K562 (cell line): Measurements from ENCODE around the gene AIDA. TPM values are rescaled to one million over a fixed set of nuclear protein-coding genes. Genes with fewer than 3 reads are reported as not detected.

ENCODE experiments used
- ATAC-seq: fragments of 200-7000 bp; cut with Tn5 transposase; 3 replicates; pipeline ENCODE4 v1.9.1; 2020; ENCODE audit warnings: moderate library complexity
- BruUV-seq: library from RNA; stranded (reverse); fragments of 400-500 nt; replicated peaks from 2 replicates; lab custom pipeline; 2021; lab: Mats Ljungman, UMichigan
- CTCF ChIA-PET: fragments of 300-600 bp; formaldehyde crosslinking; extraction: SDS; loops from one replicate; lab custom pipeline; 2021; ENCODE audit warnings: low intra/inter-chr PET ratio; lab: Yijun Ruan, JAX
- POLR2A ChIA-PET: fragments of 300-600, 350-650 bp; sonication (Branson Sonifier 250); formaldehyde crosslinking; extraction: SDS; loops from one replicate; lab custom pipeline; 2021; ENCODE audit warnings: antibody characterized with exemption, inconsistent platforms; lab: Yijun Ruan, JAX
- DNase-seq, 4 experiments: peaks; one replicate each; pipeline versions ENCODE4 v3.0.0 to v3.0.0-alpha.2; 2011 to 2018; ENCODE audit warnings: low spot score in 3 of 4, mixed read lengths in 3 of 4; ENCODE audit errors: extremely low read depth in 1 of 4
- FAIRE-seq: peaks from 2 replicates; lab custom pipeline; 2011; peaks lifted over from hg19 to GRCh38; lab: Jason Lieb, UNC
- H2AFZ ChIP-seq: 2 replicates; pipeline ENCODE4 v1.6.0; 2011; ENCODE audit warnings: low read depth, low read length, control low read depth, inconsistent platforms
- H3K27ac ChIP-seq: fragments of 200-600 bp; 3 replicates; pipeline ENCODE4 v1.8.0; 2011; ENCODE audit warnings: low read depth, mild to moderate bottlenecking, control low read depth, inconsistent platforms, low read length, moderate library complexity, mixed read lengths; ENCODE audit errors: extremely low read depth
- H3K27me3 ChIP-seq, 2 experiments: fragments of 300-600 bp in 1 of 2; 2 replicates in 1 of 2; 3 replicates in 1 of 2; pipeline versions ENCODE4 v1.6.0 to v1.8.0; 2011; ENCODE audit warnings: inconsistent platforms in 2 of 2, low read length in 2 of 2, mild to moderate bottlenecking in 1 of 2, mixed read lengths in 1 of 2, moderate library complexity in 1 of 2; ENCODE audit not compliant: control insufficient read depth in 2 of 2, insufficient read depth in 2 of 2
- H3K36me3 ChIP-seq: fragments of 300-600 bp; 3 replicates; pipeline ENCODE4 v1.8.0; 2011; ENCODE audit warnings: mild to moderate bottlenecking, low read length, inconsistent platforms; ENCODE audit not compliant: control insufficient read depth, insufficient read depth
- H3K4me1 ChIP-seq, 2 experiments: fragments of 200-600 bp in 1 of 2; replicated peaks in 1 of 2; 2 replicates in 1 of 2; 3 replicates in 1 of 2; pipeline versions ENCODE4 v1.5.1 to v1.8.0; 2011; ENCODE audit warnings: inconsistent platforms in 2 of 2, low read length in 2 of 2, mild to moderate bottlenecking in 1 of 2, mixed read lengths in 1 of 2, moderate library complexity in 1 of 2; ENCODE audit not compliant: control insufficient read depth in 2 of 2, insufficient read depth in 2 of 2
- H3K4me2 ChIP-seq: 2 replicates; pipeline ENCODE4 v1.6.1; 2011; ENCODE audit warnings: low read length, control low read depth, inconsistent platforms, mixed read lengths; ENCODE audit not compliant: insufficient read depth
- H3K4me3 ChIP-seq: fragments of 200-600 bp; sonication (generic), shearing (Covaris generic); 2 replicates; pipeline ENCODE4 v1.5.1; 2016; ENCODE audit warnings: control low read depth, inconsistent platforms
- H3K79me2 ChIP-seq: fragments of 200-600 bp; 3 replicates; pipeline ENCODE4 v1.8.0; 2011; ENCODE audit warnings: low read length, inconsistent platforms; ENCODE audit not compliant: control insufficient read depth, insufficient read depth
- H3K9ac ChIP-seq, 2 experiments: 2 replicates each; pipeline versions ENCODE4 v1.6.0 to v1.6.1; 2011; ENCODE audit warnings: low read depth in 2 of 2, low read length in 2 of 2, control low read depth in 1 of 2, inconsistent platforms in 1 of 2, mild to moderate bottlenecking in 1 of 2, mixed read lengths in 1 of 2; ENCODE audit not compliant: insufficient read depth in 1 of 2
- H3K9me1 ChIP-seq: one replicate; pipeline ENCODE4 v1.6.0; 2011; ENCODE audit warnings: inconsistent platforms, mild to moderate bottlenecking, low read length, moderate library complexity; ENCODE audit not compliant: control insufficient read depth, insufficient read depth
- H3K9me3 ChIP-seq: replicated peaks from 2 replicates; pipeline ENCODE4 v1.5.1; 2011; ENCODE audit warnings: low read depth, low read length, inconsistent platforms; ENCODE audit not compliant: control insufficient read depth, insufficient read depth
- H4K20me1 ChIP-seq: replicated peaks from 2 replicates; pipeline ENCODE4 v1.6.1; 2011; ENCODE audit warnings: low read length, inconsistent platforms, mixed read lengths; ENCODE audit not compliant: control insufficient read depth, insufficient read depth
- ARHGAP35 ChIP-seq: fragments of 450-650 bp; IDR thresholded peaks from 2 replicates; pipeline ENCODE4 v1.6.1; 2018; ENCODE audit not compliant: partially characterized antibody
- GTF2F1 ChIP-seq: IDR thresholded peaks from 2 replicates; pipeline ENCODE4 v1.6.1; 2011; ENCODE audit warnings: low read depth, low read length, improper control_type of control experiment
- HDAC3 ChIP-seq: fragments of 450-650 bp; IDR thresholded peaks from 2 replicates; pipeline ENCODE4 v1.6.1; 2018; ENCODE audit warnings: borderline replicate concordance, mild to moderate bottlenecking, moderate library complexity; ENCODE audit not compliant: partially characterized antibody
- PHF20 ChIP-seq: fragments of 450-650 bp; IDR thresholded peaks from 2 replicates; pipeline ENCODE4 v1.6.1; 2018; ENCODE audit not compliant: partially characterized antibody
- STAT6 ChIP-seq: sonication (generic); formaldehyde crosslinking; IDR thresholded peaks from 2 replicates; pipeline ENCODE4 v1.8.1; 2023; ENCODE audit warnings: mild to moderate bottlenecking, missing genetic modification reagents
- TGIF2 ChIP-seq: sonication (generic); formaldehyde crosslinking; IDR thresholded peaks from 2 replicates; pipeline ENCODE4 v1.8.1; 2022; ENCODE audit warnings: mild to moderate bottlenecking, missing genetic modification reagents, moderate library complexity
- TRIM24 ChIP-seq, 2 experiments: fragments of 450-650 bp; IDR thresholded peaks; 2 replicates each; pipeline ENCODE4 v1.6.1; 2016
- ZNF134 ChIP-seq: fragments of 250-450 bp; sonication (Bioruptor Pico); conservative IDR thresholded peaks from 2 replicates; pipeline ENCODE4 v1.4.0; 2020
- ZNF518B ChIP-seq: fragments of 250-450 bp; sonication (Bioruptor Pico); IDR thresholded peaks from 2 replicates; pipeline ENCODE4 v1.5.0; 2021; ENCODE audit warnings: mild to moderate bottlenecking, moderate library complexity
- in situ Hi-C: fragments of 300-500 bp; cut with MboI; formaldehyde crosslinking; loops from 4 replicates; pipeline ENCODE4 v1.15.0; 2018; ENCODE audit warnings: inconsistent platforms, mixed read lengths
- intact Hi-C: fragments of 100-400 bp; cut with micrococcal nuclease; formaldehyde crosslinking; loops from 2 replicates; pipeline ENCODE4 v1.14.2; 2022
- polyA plus RNA-seq, 8 experiments: library from polyadenylated mRNA; depleted of rRNA in 4 of 8; stranded (reverse) in 5 of 8; unstranded in 3 of 8; fragments of >200 nt; fragmentation: Nextera tagmentation in 2 of 8; fragmentation: Illumina TruSeq in 1 of 8; extraction: Ambion mirVana in 2 of 8; extraction: Trizol in 1 of 8; gene quantifications; 2 replicates each; pipeline versions ENCODE4 v1.2.1 to v1.2.3, GENCODE V29; 2011 to 2014; ENCODE audit warnings: inconsistent platforms in 1 of 8, missing spikeins in 1 of 8
- total RNA-seq, 7 experiments: library from RNA; depleted of rRNA in 6 of 7; stranded (reverse); fragments of >200 nt in 6 of 7; fragmentation: Illumina TruSeq in 2 of 7; extraction: Trizol in 2 of 7; gene quantifications; 2 replicates each; pipeline versions ENCODE4 v1.2.1 to v1.2.3, GENCODE V29; 2011 to 2021; ENCODE audit warnings: low replicate concordance in 1 of 7
- TF ChIP-seq, protein P1 (sequence below): fragments of 250-450 bp; sonication (Bioruptor Pico); IDR thresholded peaks from 2 replicates; pipeline ENCODE4 v1.5.0; 2021

Gene AIDA
- total and polyA plus RNA-seq, 9 of the 15 experiments (the other 6 are each of a cell fraction or from before 2014, with no cell fraction given) = 18.2 to 77.9 (median 24.9) TPM

DNA sequence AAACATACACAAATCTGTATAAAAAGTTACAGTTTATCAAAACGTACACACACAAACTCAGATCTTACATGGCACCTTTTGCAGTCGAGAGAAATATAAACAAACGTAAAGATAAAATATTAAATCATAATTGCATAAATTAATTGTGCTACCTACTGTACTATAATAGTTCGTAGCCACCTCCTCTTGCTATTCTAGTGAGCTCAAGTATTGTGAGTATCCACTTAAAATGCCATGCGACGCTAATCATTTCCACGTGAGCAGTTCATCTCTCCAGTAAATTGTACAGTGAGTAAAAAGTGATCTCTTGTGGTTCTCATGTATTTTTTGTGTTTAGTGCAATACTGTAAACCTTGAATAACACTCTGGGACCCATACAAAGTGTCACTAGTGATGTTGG lies 88.1 kb downstream of the AIDA start (continued):
- no peak for TF ChIP-seq ZNF518B (CRISPR knock-in tag)
- TF ChIP-seq ZNF134 = no peak
- no peak for TF ChIP-seq ARHGAP35
- no peak for TF ChIP-seq TRIM24 (IDR thresholded peaks at IDR 0.05)

- POLR2A ChIA-PET = interaction anchor here (1.4 kb wide), 1 partner anchor 10 kb away, joined by 5 read pairs; no protein-coding TSS in a partner anchor
- Histone ChIP-seq H3K36me3 (peaks cover 70% of the 10 kb centered on the region), H2AFZ (no peak overlapping the region), H3K4me2 (no peak overlapping the region), H3K4me1 (peaks cover 3 to 8% of the 10 kb centered on the region in 2 experiments; a peak in 4 of 5 replicates), H3K9me3 (no peaks in the 10 kb centered on the region), H3K27ac (no peak overlapping the region), H3K4me3 (no peak overlapping the region), H3K79me2 (peaks cover 29% of the 10 kb centered on the region), H3K9me1 (no peaks in the 10 kb centered on the region), H3K27me3 (no peaks in the 10 kb centered on the region), H3K9ac (no peak overlapping the region), H4K20me1 (peaks cover 13% of the 10 kb centered on the region)
- ATAC-seq = no peak
- no peak for FAIRE-seq
- intact Hi-C loops = no loop called here
- no TSS peak for BruUV-seq
- DNase-seq = no peak
- in situ Hi-C loops = no loop called here
- CTCF ChIA-PET = no interaction called here
- no peak for TF ChIP-seq TGIF2 (CRISPR knock-in tag)
- no peak for TF ChIP-seq HDAC3
- TF ChIP-seq GTF2F1 = no peak
- no peak for TF ChIP-seq PHF20
- no peak for TF ChIP-seq STAT6 (CRISPR knock-in tag)
- TF ChIP-seq, protein P1, sequence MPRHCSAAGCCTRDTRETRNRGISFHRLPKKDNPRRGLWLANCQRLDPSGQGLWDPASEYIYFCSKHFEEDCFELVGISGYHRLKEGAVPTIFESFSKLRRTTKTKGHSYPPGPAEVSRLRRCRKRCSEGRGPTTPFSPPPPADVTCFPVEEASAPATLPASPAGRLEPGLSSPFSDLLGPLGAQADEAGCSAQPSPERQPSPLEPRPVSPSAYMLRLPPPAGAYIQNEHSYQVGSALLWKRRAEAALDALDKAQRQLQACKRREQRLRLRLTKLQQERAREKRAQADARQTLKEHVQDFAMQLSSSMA (CRISPR knock-in tag) = no peak
Observed at GRCh38 chr1:222623458-222623857, 88.8 kb downstream of the AIDA start.
